A673 (cell line): ENCODE measurements around the gene ANKRD27. TPM values are rescaled to one million over a fixed set of nuclear protein-coding genes. Genes with fewer than 3 reads are reported as not detected.

Experiments used
- BruUV-seq: library from RNA; stranded (reverse); fragments of 400-500 nt; replicated peaks from 2 replicates; lab custom pipeline; 2021; lab: Mats Ljungman, UMichigan
- CTCF ChIA-PET: fragments of 300-600 bp; sonication (Branson Sonifier 250); formaldehyde crosslinking; loops from one replicate; lab custom pipeline; 2022; ENCODE audit warnings: antibody characterized with exemption; lab: Charles Lee
- POLR2A ChIA-PET: fragments of 300-600 bp; sonication (Branson Sonifier 250); formaldehyde crosslinking; loops from one replicate; lab custom pipeline; 2022; ENCODE audit warnings: antibody characterized with exemption; ENCODE audit not compliant: low non-redundant PET; lab: Charles Lee
- DNase-seq: peaks from one replicate; pipeline ENCODE4 v3.0.0-alpha.2; 2015; ENCODE audit warnings: low spot score
- H3K27ac ChIP-seq: fragments of 200-600 bp; sonication (generic); 2 replicates; pipeline ENCODE4 v1.5.1; 2016; ENCODE audit warnings: mixed run types, low read depth, mild to moderate bottlenecking, mixed read lengths, antibody characterized with exemption, low read length; ENCODE audit not compliant: poor library complexity, severe bottlenecking
- H3K27me3 ChIP-seq: fragments of 200-600 bp; sonication (generic); replicated peaks from 2 replicates; pipeline ENCODE4 v1.6.1; 2017; ENCODE audit warnings: mixed run types, low read depth, mild to moderate bottlenecking, mixed read lengths, antibody characterized with exemption, low read length; ENCODE audit not compliant: insufficient read depth, poor library complexity
- H3K36me3 ChIP-seq: fragments of 200-600 bp; sonication (generic); 2 replicates; pipeline ENCODE4 v1.6.1; 2016; ENCODE audit warnings: mixed run types, mild to moderate bottlenecking, mixed read lengths, antibody characterized with exemption, low read length; ENCODE audit not compliant: insufficient read depth, poor library complexity, severe bottlenecking
- H3K4me1 ChIP-seq: fragments of 200-600 bp; sonication (generic); 2 replicates; pipeline ENCODE4 v1.6.1; 2017; ENCODE audit warnings: mixed run types, mild to moderate bottlenecking, mixed read lengths, antibody characterized with exemption, low read length; ENCODE audit not compliant: insufficient read depth, poor library complexity, severe bottlenecking
- H3K4me3 ChIP-seq: fragments of 200-600 bp; sonication (generic); 2 replicates; pipeline ENCODE4 v1.5.1; 2016; ENCODE audit warnings: low read depth, mixed run types, mild to moderate bottlenecking, mixed read lengths, low read length; ENCODE audit not compliant: poor library complexity, severe bottlenecking
- H3K9me3 ChIP-seq: fragments of 200-600 bp; sonication (generic); 2 replicates; pipeline ENCODE4 v1.6.1; 2016; ENCODE audit warnings: mixed run types, low read depth, mild to moderate bottlenecking, mixed read lengths, antibody characterized with exemption, low read length; ENCODE audit not compliant: poor library complexity, severe bottlenecking
- EZH2 ChIP-seq: fragments of 200-600 bp; sonication (generic); IDR thresholded peaks from 2 replicates; pipeline ENCODE4 v1.6.1; 2017; ENCODE audit warnings: borderline replicate concordance, low read depth, mild to moderate bottlenecking, mixed read lengths, antibody characterized with exemption, low read length; ENCODE audit not compliant: poor library complexity, severe bottlenecking
- intact Hi-C: fragments of 100-400 bp; cut with micrococcal nuclease; formaldehyde crosslinking; loops from one replicate; pipeline ENCODE4 v1.10.0; 2022; ENCODE audit not compliant: unreplicated experiment
- total RNA-seq: library from RNA; stranded (reverse); gene quantifications from 2 replicates; pipeline ENCODE4 v1.2.3, GENCODE V29; 2021
- TF ChIP-seq, protein P1 (sequence below): fragments of 300-800, 200-600 bp; sonication (generic); conservative IDR thresholded peaks from 2 replicates; pipeline ENCODE4 v1.5.1; 2017; ENCODE audit warnings: low read depth, mild to moderate bottlenecking, antibody characterized with exemption, low read length, moderate library complexity, mixed read lengths

ANKRD27 gene
- total RNA-seq, 1 experiment from 2014 or later, result 25.0 TPM

DNA sequence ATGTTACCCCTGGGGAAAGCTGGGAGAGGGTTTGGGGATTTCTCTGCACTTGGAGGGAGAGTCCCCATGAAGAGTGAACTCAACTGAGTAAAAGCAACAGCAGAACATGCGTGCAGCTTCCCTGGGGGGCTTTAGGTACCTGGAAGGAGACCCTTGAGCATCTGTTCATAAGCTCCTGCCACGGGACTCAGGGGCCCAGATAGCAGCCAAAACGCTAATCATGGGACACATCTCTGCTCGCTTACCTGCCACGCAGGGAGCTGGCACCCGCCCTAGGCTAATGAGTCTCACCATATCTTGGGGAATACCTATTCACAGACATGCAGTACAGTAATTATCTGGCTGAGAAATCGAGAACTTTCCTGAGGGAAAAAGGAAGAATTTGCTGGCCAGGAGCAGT is 60.1 kb downstream of the ANKRD27 start:
- no peak overlapping the region for H3K27ac ChIP-seq
- TF ChIP-seq, protein P1, sequence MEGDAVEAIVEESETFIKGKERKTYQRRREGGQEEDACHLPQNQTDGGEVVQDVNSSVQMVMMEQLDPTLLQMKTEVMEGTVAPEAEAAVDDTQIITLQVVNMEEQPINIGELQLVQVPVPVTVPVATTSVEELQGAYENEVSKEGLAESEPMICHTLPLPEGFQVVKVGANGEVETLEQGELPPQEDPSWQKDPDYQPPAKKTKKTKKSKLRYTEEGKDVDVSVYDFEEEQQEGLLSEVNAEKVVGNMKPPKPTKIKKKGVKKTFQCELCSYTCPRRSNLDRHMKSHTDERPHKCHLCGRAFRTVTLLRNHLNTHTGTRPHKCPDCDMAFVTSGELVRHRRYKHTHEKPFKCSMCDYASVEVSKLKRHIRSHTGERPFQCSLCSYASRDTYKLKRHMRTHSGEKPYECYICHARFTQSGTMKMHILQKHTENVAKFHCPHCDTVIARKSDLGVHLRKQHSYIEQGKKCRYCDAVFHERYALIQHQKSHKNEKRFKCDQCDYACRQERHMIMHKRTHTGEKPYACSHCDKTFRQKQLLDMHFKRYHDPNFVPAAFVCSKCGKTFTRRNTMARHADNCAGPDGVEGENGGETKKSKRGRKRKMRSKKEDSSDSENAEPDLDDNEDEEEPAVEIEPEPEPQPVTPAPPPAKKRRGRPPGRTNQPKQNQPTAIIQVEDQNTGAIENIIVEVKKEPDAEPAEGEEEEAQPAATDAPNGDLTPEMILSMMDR, result no peak
- no peak for TF ChIP-seq EZH2
- H3K9me3 ChIP-seq, result no peaks in the 10 kb centered on the region
- ChIA-PET POLR2A (no interaction called here), CTCF (no interaction called here)
- DNase-seq, result no peak
- no peaks in the 10 kb centered on the region for H3K4me1 ChIP-seq
- H3K4me3 ChIP-seq, result no peak overlapping the region
- intact Hi-C loops, result no loop called here
- BruUV-seq, result no TSS peak
- H3K27me3 ChIP-seq, result no peaks in the 10 kb centered on the region
- H3K36me3 ChIP-seq, result peaks cover 17% of the 10 kb centered on the region

DNA sequence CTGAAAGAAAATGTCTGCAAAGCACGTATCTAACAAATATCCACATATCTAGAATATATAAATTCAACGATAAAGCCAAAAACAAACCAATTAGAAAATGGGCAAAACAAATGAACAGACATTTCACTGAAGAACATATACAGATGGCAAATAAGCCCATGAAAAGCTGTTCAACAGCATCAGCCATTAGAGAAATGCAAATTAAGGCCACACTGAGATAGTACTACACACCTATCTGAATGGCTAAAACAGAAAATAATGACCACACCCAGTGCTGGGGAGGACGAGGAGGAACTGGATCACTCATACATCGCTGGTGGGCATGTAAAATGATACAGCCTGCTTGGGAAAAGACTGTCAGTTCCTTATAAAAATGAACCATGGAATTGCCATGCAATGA is 62.0 kb downstream of the ANKRD27 start:
- no peaks in the 10 kb centered on the region for H3K9me3 ChIP-seq
- no peak for DNase-seq
- ChIA-PET POLR2A (no interaction called here), CTCF (no interaction called here)
- intact Hi-C loops, result no loop called here
- H3K4me1 ChIP-seq, result no peaks in the 10 kb centered on the region
- BruUV-seq, result no TSS peak
- H3K4me3 ChIP-seq, result no peak overlapping the region
- H3K36me3 ChIP-seq, result peaks cover 13% of the 10 kb centered on the region
- H3K27me3 ChIP-seq, result no peaks in the 10 kb centered on the region
- H3K27ac ChIP-seq, result no peak overlapping the region
- no peak for TF ChIP-seq EZH2
- TF ChIP-seq, protein P1, result no peak

DNA sequence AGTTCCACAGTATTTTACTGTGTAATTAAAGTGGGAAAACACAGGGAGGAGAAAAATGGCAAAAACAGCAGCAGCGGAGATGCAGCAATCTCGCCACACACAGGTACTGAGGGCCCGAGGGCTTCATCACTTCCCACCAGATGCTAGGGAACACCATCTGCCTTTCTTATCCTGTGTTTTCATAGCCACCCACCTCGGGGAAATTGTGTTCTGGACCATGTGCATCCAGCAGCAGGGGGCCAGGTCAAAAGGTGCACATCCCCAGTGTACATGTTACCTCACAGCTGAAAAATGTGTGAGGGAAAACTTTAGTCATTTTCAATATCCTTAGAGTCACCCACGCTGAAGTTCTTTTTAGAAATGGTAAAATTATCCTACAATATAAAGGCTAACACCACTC is 63.8 kb downstream of the ANKRD27 start:
- Histone ChIP-seq H3K27ac (no peak overlapping the region), H3K36me3 (peaks cover 9% of the 10 kb centered on the region), H3K9me3 (no peaks in the 10 kb centered on the region), H3K4me1 (no peaks in the 10 kb centered on the region), H3K4me3 (no peak overlapping the region), H3K27me3 (no peaks in the 10 kb centered on the region)
- intact Hi-C loops, result no loop called here
- DNase-seq, result no peak
- POLR2A ChIA-PET, result no interaction called here
- TF ChIP-seq, protein P1, result no peak
- no peak for TF ChIP-seq EZH2
- CTCF ChIA-PET, result no interaction called here
- no TSS peak for BruUV-seq
